ENCODE data around the gene PLLP.

DNA sequence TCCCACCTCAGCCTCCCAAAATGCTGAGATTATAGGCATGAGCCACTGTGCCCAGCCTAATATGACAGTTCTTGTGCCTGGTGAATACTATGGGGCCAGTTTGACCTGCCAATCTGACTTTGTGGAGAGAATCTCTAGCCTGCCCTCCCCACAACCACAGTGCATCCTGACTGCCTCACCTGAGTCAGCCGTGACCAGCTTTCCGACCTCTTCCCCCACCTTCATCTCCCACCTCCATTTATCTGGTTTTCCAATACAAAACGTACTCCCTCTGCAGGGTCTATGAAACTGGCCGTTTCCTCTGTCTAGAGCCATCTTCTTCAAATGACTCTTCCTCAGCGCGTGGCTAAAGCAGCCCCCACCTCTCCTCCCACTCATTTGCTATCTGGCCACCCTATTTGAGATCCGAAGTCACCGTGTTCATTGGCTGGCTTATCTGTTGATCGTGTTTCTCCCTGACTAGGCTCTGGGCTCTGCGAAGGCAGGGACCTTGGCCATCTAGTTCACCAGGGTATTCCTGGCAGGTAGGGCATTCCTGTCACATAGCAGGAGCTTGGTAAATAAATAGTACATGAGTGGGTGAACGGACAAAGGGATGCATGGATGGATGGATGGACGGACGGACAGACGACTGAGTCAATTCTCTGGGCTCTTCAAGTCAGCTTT, 22.3 kb upstream of the PLLP start:
- TF ChIP-seq, protein P1, sequence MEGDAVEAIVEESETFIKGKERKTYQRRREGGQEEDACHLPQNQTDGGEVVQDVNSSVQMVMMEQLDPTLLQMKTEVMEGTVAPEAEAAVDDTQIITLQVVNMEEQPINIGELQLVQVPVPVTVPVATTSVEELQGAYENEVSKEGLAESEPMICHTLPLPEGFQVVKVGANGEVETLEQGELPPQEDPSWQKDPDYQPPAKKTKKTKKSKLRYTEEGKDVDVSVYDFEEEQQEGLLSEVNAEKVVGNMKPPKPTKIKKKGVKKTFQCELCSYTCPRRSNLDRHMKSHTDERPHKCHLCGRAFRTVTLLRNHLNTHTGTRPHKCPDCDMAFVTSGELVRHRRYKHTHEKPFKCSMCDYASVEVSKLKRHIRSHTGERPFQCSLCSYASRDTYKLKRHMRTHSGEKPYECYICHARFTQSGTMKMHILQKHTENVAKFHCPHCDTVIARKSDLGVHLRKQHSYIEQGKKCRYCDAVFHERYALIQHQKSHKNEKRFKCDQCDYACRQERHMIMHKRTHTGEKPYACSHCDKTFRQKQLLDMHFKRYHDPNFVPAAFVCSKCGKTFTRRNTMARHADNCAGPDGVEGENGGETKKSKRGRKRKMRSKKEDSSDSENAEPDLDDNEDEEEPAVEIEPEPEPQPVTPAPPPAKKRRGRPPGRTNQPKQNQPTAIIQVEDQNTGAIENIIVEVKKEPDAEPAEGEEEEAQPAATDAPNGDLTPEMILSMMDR (IDR thresholded peaks at IDR 0.05) = no peak
- no peak for TF ChIP-seq EZH2 (IDR thresholded peaks at IDR 0.05; ENCODE audit: borderline replicate concordance, insufficient read depth, low read depth, low read length, poor library complexity, severe bottlenecking)
